HEK293 (cell line): ENCODE measurements around the gene GSK3B.

Experiments used
- BCL11A ChIP-seq: fragments of 450-650 bp; formaldehyde crosslinking; IDR thresholded peaks from 2 replicates; pipeline ENCODE4 v1.5.1; 2016; ENCODE audit warnings: low read depth, missing biosample characterization, missing genetic modification characterization
- GLI2 ChIP-seq: fragments of 450-650 bp; formaldehyde crosslinking; IDR thresholded peaks from 2 replicates; pipeline ENCODE4; 2017; ENCODE audit warnings: missing biosample characterization, missing genetic modification characterization, low read depth, borderline replicate concordance
- YY1 ChIP-seq: fragments of 450-650 bp; formaldehyde crosslinking; IDR thresholded peaks from 2 replicates; pipeline ENCODE4 v1.5.1; 2018; ENCODE audit warnings: missing biosample characterization, missing genetic modification characterization
- ZNF423 ChIP-seq: fragments of 450-650 bp; formaldehyde crosslinking; IDR thresholded peaks from 2 replicates; pipeline ENCODE4 v1.5.1; 2016; ENCODE audit warnings: missing biosample characterization, missing genetic modification characterization
- ZNF544 ChIP-seq: fragments of 450-650 bp; formaldehyde crosslinking; IDR thresholded peaks from 2 replicates; pipeline ENCODE4 v1.5.0; 2017; ENCODE audit warnings: missing biosample characterization, missing genetic modification characterization
- ZNF76 ChIP-seq: fragments of 450-650 bp; formaldehyde crosslinking; IDR thresholded peaks from 2 replicates; pipeline ENCODE4; 2016; ENCODE audit warnings: low read depth, missing biosample characterization, missing genetic modification characterization, borderline replicate concordance
- ZSCAN30 ChIP-seq: fragments of 450-650 bp; IDR thresholded peaks from 2 replicates; pipeline ENCODE4 v1.5.1; 2018; ENCODE audit warnings: missing biosample characterization, mild to moderate bottlenecking, missing genetic modification characterization, moderate library complexity
- TF ChIP-seq, protein P1 (sequence below): fragments of 450-650 bp; formaldehyde crosslinking; IDR thresholded peaks from 2 replicates; pipeline ENCODE4 v1.5.1; 2016; ENCODE audit warnings: missing biosample characterization, missing genetic modification characterization
- TF ChIP-seq, protein P2 (sequence below): fragments of 450-650 bp; formaldehyde crosslinking; conservative IDR thresholded peaks from 2 replicates; pipeline ENCODE4 v1.5.1; 2016; ENCODE audit warnings: low read depth, missing biosample characterization, missing genetic modification characterization
- TF ChIP-seq, protein P3 (sequence below): fragments of 450-650 bp; formaldehyde crosslinking; IDR thresholded peaks from 2 replicates; pipeline ENCODE4 v1.5.1; 2016; ENCODE audit warnings: missing biosample characterization, missing genetic modification characterization
- TF ChIP-seq, protein P4 (sequence below): sonication (generic); formaldehyde crosslinking; IDR thresholded peaks from 2 replicates; pipeline ENCODE4 v1.8.1; 2022; ENCODE audit warnings: mild to moderate bottlenecking, moderate library complexity, missing genetic modification reagents

DNA sequence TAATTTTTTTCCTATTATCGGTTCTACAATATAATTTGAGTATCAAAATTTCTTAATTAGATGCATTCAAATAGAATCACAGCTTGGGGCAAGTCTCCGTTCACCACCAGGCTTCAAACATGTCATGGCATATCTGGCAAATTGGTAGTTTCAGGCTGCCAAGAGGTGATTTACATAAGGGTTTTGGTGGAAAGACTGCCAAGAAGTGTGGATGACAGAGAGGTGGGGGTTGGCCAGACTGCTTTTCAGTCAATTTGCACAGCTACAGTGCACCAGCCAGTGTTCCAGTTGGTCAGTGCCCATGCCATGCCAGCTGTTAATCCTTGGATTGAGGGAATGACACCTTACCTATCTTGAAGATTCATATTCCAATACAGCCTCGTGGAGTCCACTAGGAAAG, 8.4 kb upstream of the GSK3B start:
- TF ChIP-seq, protein P1, sequence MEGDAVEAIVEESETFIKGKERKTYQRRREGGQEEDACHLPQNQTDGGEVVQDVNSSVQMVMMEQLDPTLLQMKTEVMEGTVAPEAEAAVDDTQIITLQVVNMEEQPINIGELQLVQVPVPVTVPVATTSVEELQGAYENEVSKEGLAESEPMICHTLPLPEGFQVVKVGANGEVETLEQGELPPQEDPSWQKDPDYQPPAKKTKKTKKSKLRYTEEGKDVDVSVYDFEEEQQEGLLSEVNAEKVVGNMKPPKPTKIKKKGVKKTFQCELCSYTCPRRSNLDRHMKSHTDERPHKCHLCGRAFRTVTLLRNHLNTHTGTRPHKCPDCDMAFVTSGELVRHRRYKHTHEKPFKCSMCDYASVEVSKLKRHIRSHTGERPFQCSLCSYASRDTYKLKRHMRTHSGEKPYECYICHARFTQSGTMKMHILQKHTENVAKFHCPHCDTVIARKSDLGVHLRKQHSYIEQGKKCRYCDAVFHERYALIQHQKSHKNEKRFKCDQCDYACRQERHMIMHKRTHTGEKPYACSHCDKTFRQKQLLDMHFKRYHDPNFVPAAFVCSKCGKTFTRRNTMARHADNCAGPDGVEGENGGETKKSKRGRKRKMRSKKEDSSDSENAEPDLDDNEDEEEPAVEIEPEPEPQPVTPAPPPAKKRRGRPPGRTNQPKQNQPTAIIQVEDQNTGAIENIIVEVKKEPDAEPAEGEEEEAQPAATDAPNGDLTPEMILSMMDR (tag by site-specific recombination), result no peak
- TF ChIP-seq, protein P2, sequence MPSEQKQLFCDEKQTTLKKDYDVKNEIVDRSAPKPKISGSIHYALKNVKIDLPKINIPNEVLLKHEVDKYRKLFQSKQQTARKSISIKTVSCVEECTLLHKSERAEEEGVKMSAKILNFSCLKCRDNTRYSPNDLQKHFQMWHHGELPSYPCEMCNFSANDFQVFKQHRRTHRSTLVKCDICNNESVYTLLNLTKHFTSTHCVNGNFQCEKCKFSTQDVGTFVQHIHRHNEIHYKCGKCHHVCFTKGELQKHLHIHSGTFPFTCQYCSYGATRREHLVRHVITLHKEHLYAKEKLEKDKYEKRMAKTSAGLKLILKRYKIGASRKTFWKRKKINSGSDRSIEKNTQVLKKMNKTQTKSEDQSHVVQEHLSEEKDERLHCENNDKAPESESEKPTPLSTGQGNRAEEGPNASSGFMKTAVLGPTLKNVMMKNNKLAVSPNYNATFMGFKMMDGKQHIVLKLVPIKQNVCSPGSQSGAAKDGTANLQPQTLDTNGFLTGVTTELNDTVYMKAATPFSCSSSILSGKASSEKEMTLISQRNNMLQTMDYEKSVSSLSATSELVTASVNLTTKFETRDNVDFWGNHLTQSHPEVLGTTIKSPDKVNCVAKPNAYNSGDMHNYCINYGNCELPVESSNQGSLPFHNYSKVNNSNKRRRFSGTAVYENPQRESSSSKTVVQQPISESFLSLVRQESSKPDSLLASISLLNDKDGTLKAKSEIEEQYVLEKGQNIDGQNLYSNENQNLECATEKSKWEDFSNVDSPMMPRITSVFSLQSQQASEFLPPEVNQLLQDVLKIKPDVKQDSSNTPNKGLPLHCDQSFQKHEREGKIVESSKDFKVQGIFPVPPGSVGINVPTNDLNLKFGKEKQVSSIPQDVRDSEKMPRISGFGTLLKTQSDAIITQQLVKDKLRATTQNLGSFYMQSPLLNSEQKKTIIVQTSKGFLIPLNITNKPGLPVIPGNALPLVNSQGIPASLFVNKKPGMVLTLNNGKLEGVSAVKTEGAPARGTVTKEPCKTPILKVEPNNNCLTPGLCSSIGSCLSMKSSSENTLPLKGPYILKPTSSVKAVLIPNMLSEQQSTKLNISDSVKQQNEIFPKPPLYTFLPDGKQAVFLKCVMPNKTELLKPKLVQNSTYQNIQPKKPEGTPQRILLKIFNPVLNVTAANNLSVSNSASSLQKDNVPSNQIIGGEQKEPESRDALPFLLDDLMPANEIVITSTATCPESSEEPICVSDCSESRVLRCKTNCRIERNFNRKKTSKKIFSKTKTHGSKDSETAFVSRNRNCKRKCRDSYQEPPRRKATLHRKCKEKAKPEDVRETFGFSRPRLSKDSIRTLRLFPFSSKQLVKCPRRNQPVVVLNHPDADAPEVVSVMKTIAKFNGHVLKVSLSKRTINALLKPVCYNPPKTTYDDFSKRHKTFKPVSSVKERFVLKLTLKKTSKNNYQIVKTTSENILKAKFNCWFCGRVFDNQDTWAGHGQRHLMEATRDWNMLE (tag by site-specific recombination), result no peak
- TF ChIP-seq ZSCAN30 (tag by site-specific recombination), result no peak
- TF ChIP-seq, protein P3, sequence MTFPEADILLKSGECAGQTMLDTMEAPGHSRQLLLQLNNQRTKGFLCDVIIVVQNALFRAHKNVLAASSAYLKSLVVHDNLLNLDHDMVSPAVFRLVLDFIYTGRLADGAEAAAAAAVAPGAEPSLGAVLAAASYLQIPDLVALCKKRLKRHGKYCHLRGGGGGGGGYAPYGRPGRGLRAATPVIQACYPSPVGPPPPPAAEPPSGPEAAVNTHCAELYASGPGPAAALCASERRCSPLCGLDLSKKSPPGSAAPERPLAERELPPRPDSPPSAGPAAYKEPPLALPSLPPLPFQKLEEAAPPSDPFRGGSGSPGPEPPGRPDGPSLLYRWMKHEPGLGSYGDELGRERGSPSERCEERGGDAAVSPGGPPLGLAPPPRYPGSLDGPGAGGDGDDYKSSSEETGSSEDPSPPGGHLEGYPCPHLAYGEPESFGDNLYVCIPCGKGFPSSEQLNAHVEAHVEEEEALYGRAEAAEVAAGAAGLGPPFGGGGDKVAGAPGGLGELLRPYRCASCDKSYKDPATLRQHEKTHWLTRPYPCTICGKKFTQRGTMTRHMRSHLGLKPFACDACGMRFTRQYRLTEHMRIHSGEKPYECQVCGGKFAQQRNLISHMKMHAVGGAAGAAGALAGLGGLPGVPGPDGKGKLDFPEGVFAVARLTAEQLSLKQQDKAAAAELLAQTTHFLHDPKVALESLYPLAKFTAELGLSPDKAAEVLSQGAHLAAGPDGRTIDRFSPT (tag by site-specific recombination), result no peak
- no peak for TF ChIP-seq YY1 (tag by site-specific recombination)
- TF ChIP-seq, protein P4, sequence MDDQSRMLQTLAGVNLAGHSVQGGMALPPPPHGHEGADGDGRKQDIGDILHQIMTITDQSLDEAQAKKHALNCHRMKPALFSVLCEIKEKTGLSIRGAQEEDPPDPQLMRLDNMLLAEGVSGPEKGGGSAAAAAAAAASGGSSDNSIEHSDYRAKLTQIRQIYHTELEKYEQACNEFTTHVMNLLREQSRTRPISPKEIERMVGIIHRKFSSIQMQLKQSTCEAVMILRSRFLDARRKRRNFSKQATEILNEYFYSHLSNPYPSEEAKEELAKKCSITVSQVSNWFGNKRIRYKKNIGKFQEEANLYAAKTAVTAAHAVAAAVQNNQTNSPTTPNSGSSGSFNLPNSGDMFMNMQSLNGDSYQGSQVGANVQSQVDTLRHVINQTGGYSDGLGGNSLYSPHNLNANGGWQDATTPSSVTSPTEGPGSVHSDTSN, result no peak
- no peak for TF ChIP-seq ZNF423 (tag by site-specific recombination)
- no peak for TF ChIP-seq GLI2 (tag by site-specific recombination)
- no peak for TF ChIP-seq BCL11A (tag by site-specific recombination)
- no peak for TF ChIP-seq ZNF544
- TF ChIP-seq ZNF76 (tag by site-specific recombination), result no peak
